Cerebellar cortex (tissue), 1 donor: ENCODE data around the gene SLC16A4.
A peak's percentile ranks its signal among the peaks of the same experiment; 100 is the strongest.

Experiments
- DNase-seq: peaks from one replicate; pipeline ENCODE4 v3.0.0-alpha.2; 2015; ENCODE audit warnings: low spot score

Gene SLC16A4

DNA sequence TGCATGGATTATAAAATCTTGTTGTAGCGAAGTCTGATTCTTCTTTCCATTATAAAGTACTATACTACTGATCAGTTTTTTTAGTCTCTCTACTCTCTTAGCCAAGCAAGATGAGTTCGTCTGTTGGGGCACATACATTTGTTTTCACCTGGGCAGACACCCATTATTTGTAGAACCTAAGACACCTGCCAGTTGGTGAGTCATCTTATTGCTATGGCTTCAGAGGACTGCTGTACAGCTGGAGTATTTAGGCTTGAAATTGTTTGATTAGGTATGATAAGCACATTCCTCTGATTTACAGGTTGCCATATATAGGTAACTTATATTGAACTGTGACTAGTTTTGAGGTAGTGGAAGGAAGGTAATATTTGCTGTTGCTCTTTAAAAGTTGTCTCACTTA lies 34.4 kb downstream of the SLC16A4 start:
- no peak for DNase-seq

DNA sequence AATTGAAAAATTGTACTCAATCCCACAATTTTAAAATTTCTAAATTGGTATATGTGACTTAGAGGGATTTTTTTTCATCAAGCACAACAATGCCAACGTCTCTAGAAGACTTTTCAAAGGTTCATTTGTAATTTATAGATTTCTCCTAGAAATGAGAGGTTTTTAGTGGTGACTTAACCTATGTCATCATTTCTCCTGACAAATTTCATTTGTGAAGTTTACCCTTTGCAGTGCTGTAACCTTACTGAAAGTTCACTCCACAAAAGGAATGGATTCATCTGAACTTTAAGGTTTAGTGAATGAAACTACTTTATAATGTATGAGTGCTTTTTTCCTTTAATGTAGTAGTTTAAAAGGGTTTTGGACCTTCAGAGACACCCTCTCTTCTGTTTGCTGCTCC lies 35.5 kb downstream of the SLC16A4 start:
- DNase-seq: no peak

GRCh38 chr1:110350360-110350759 lies 40.5 kb downstream of the SLC16A4 start:
- DNase-seq: no peak

GRCh38 chr1:110348771-110349170 lies 42.1 kb downstream of the SLC16A4 start:
- no peak for DNase-seq

- DNase-seq: no peak
These were observed 42.8 kb downstream of the SLC16A4 start for GRCh38 chr1:110348050-110348449.

DNA sequence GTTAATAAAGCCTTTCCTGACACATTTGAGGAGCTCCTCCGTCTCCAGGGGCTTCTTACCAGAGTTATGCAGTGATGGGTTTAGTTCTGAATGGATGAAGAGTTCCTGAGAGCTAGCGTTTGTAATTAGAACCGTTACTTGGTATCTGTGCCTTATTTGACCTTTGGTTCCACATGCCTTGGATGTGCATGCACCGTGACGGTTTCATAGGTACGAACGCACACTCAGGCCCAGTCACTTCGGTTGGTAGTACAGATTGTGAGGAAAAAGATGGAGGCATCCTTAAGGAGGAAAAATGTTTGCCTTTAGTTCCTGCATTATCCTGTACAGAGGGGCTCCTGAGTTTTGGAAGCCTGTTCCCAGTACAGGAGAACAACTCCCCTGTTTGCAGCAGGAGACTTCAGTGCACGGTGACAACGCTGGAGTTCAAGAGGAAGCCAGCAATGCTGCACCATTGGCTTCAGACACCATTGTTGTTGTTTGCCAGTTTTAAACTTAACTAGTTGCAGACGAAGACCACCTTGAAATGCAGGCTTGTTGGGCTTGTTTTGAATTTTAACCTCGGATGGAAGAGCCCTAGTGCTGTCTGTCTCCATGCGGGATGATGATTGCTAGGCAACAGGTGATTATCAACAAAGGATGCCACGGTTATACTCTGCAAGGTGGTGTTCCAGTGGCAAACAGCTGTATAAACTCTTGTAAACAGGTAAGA lies 43.5 kb downstream of the SLC16A4 start:
- DNase-seq: no peak

GRCh38 chr1:110346690-110347089 lies 44.1 kb downstream of the SLC16A4 start:
- DNase-seq: no peak

DNA sequence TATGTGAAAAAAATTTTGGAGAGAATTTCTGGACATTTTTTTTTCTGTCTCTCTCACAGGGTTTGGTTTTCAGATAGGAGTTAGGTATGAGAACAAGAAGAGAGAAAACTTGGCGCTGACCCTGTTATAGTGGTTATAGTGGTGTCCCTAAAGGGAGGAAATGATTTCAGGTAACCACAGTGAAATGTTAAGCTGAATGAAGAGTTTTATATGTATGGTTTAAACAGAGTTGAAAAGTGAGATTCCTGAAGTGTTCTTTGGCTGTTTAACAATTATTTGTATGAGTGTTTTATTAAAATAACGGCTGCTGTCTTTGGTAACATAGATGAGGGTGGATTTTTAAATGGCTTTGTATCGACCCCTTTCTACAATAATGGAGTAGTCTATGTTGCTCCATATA lies 45.3 kb downstream of the SLC16A4 start:
- DNase-seq: no peak

- no peak for DNase-seq
These were observed 46.7 kb downstream of the SLC16A4 start for GRCh38 chr1:110344152-110344551.

- no peak for DNase-seq
These were observed 47.6 kb downstream of the SLC16A4 start for GRCh38 chr1:110343249-110343648.

- no peak for DNase-seq
These were observed 48.9 kb downstream of the SLC16A4 start for GRCh38 chr1:110341872-110342331.

- no peak for DNase-seq
These were observed 49.5 kb downstream of the SLC16A4 start for GRCh38 chr1:110341146-110341871.

DNA sequence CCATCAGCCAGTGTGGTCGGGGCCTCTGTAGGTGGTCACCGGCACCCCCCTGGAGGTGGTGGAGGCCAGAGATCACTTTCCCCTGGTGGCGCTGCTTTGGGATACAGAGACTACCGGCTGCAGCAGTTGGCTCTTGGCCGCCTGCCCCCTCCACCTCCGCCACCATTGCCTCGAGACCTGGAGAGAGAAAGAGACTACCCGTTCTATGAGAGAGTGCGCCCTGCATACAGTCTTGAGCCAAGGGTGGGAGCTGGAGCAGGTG lies 50.7 kb downstream of the SLC16A4 start:
- no peak for DNase-seq

- peak; percentile 39 for DNase-seq
These were observed 51.2 kb downstream of the SLC16A4 start for GRCh38 chr1:110339407-110340206.

DNA sequence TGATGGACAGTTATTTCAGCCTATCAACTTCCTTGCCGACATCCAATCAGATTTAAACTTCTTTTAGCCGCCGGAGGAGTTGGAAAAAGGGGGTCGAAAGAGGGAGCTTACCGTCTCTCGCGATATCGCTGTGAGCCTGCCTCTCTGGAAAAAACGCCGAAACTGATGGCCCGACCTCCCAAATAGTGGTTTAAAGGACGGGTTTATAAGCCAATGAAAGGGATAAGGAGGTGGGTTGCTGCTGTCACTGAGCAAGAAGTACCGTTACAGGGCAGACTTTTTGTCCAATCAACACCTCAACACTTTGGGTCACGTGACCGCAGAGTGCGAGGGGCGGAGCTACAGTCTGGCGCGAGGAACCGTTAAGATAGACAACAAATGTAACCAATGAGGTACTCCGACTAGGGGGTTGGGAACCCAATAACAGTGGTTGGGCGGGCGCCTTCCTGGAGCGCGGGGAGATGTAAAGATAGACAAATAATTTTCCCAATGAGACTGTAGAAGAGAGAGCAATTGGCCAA lies 51.9 kb downstream of the SLC16A4 start, which contains the start of gene RBM15:
Gene RBM15 (plus strand): TSS at position 492 of the 521 bp plus-strand sequence. CDS start 29 bp downstream, at position 521.
- DNase-seq: peak; percentile 100

DNA sequence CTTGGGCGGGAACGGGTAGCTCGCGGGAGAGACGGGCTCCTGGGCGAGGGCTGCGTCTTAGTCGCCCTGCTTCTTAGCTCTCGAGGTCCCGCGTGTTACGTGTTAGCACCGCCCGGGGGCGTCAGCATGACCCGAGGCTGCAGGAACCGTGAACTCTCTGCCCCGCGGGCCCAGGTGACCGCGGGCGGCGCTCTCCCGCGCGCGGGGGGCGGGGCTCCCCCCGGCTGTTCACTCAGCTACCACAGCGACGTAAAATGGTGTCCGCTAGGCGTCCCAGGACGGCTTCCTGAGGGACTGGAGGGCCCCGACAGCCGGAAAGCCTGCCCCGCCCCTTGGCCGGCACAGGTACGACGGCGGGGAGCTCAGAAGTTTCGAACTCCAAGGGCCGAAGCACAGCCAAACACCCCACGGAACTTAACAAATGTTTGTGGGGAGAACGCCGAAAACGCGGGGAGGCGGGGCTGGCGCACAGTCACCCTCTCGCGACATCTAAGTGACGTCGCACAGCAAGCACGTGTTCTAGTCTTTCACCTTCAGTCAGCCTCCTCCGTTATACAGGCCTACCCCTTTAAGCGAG lies 52.4 kb downstream of the SLC16A4 start:
- no peak for DNase-seq

- peak; percentile 49 for DNase-seq
These were observed 53.0 kb downstream of the SLC16A4 start for GRCh38 chr1:110337704-110338308.

DNA sequence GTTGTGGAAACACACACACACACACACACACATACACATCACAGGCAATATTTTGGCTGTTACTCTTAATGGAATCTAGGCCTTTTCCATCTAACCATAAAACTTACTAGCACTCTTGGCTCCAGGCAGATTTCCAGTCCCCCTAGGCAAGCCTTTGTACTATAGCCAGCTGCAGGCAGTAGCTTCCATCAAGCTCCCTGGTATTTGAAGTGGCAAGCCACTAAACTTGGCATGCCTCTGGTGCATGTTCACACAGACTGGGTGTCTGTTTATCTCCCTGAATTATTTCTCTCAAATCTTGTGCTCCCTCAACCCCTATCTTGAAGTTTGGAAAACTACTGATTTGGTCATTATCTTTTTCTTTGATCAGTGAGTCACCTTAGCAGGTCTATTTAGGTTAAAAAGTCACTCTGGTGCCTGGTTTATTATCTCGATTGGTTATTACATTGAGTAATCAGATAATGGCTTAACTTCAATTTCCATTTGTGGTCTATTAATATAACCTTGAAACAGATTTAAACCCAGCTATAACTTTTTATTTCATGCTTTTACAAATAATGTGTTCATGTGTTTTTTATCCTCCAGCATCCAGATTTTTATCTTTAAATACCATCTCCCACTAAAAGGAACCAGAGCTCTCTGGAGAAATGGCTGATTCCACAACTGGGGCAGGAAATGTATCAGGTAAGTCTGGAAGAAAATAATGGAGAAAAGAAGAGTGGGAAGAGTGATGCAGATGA lies 54.4 kb downstream of the SLC16A4 start:
- no peak for DNase-seq

DNA sequence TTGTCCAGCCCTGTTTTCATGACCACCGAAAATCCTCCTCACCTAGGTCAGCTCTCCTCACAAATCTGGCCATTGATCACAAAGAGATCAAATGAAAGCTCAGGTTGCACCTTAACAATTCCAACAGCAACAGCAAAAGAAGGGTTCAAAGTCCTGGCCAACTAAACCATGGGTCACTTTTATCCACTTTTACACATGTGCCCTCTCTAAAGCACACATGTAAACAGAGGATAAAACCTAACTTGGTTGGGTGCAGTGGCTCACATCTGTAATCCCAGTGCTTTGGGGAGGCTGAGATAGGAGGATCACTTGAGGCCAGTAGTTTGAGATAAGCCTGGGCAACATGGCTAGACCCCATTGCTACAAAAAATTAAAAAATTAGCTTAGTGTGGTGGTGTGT lies 55.6 kb downstream of the SLC16A4 start:
- DNase-seq: no peak

- no peak for DNase-seq
These were observed 62.1 kb downstream of the SLC16A4 start for GRCh38 chr1:110328700-110329099.

DNA sequence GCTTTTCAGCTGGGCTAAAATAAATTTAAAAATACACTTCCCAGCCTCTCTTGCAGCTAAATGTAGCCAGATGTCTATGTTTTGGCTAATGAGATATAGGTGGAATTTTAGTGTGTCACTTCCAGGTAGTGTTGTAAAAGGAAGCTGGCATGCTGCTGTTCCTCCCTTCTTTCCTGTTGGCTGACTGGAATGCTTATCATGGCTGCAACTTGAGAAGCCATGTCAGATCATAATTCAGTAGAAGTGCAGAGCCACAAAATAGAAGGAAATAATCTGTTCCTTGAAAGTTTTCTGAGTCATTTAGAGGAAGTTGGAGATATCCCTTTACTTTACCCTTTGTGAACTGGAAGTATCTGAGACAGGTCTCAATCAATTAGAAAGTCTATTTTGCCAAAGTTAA lies 62.6 kb downstream of the SLC16A4 start:
- no peak for DNase-seq
